ENCODE results near the gene C1R.
"Not testable (repeated sequence)": the region's sequence is repeated elsewhere in the genome, so short reads cannot be mapped to it uniquely, and the experiment has no call there.

C1R gene

GRCh38 chr12:7122811-7123769, 30.8 kb upstream of the C1R start:
- H3K4me3 ChIP-seq (ENCODE audit: low read length), result no peak overlapping the region
- no peak for DNase-seq (ENCODE audit: low read depth, low spot score)

DNA sequence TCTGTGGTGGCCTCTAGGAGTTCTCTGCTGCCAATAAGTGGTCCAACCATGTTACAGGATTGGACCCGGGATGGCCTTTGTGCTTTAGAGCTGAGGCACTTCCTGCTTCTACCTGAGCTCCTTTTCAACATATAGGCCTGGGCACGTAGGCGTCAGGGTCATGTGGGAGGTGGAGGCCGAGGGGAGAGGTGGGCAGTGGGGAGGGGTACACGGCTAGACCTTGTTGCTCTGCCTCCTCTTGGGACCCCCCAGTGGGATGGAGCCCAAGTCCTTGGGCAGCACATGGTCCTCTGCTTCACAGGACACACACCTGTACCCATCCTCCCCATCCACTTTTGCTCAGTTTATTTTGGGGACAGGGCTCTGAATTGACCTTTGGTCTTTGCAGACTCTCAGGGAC, 29.1 kb upstream of the C1R start:
- no peak overlapping the region for H3K4me3 ChIP-seq (ENCODE audit: low read length)
- DNase-seq (ENCODE audit: low read depth, low spot score), result no peak

DNA sequence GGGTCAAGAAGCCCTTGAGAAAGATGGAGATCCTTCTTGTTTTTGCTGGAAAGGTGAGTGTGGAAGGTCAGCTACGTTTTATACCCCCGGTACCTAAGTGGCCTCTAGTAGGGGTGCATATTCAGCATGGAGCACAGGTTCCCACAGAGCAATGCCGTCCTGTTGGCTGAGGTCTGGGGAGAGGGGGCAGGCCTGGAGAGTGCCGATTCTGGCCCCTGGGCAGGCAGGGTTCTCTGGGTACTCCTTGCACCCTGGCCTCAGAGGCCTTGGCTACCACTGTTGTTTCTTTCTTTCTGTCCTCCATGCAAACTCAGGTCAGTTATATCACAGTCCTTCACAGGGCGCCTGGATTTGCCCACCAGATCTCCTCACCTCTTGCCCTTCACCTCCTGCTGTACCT, 27.9 kb upstream of the C1R start:
- no peak for DNase-seq (ENCODE audit: low read depth, low spot score)
- no peak overlapping the region for H3K4me3 ChIP-seq (ENCODE audit: low read length)

- no peak for DNase-seq (ENCODE audit: low read depth, low spot score)
- H3K4me3 ChIP-seq (ENCODE audit: low read length), result no peak overlapping the region
Measured at GRCh38 chr12:7118881-7119280, 26.6 kb upstream of the C1R start.

DNA sequence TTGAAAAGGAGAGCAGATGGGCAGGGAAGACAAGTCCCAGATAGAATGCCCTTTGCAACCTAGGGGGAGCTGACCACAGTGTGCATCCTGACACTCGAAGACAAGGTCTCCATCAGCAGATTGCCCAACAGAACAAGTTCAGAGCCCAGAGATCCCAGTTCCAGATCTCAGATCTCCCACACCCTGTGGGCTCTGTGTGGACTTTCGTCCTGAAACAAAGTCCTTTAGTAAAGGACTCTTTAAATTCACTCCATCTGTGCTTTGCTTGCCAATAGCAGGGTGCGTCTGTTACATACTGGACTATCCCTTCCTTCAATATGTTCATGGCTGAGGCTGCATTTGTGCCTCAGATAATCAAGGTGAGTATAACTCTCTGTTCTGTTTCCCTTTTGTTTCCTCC, 25.4 kb upstream of the C1R start:
- DNase-seq (ENCODE audit: low read depth, low spot score), result no peak
- H3K4me3 ChIP-seq (ENCODE audit: low read length), result no peak overlapping the region

- H3K4me3 ChIP-seq (ENCODE audit: low read length), result no peak overlapping the region
- no peak for DNase-seq (ENCODE audit: low read depth, low spot score)
Measured at GRCh38 chr12:7116916-7117315, 24.7 kb upstream of the C1R start.

- no peak for DNase-seq (ENCODE audit: low read depth, low spot score)
- H3K4me3 ChIP-seq (ENCODE audit: low read length), result no peak overlapping the region
Measured at GRCh38 chr12:7116196-7116595, 24.0 kb upstream of the C1R start.

GRCh38 chr12:7114851-7115250, 22.6 kb upstream of the C1R start:
- no peak for DNase-seq (ENCODE audit: low read depth, low spot score)

GRCh38 chr12:7114008-7114407, 21.8 kb upstream of the C1R start:
- H3K4me3 ChIP-seq (ENCODE audit: low read length), result no peak overlapping the region
- DNase-seq (ENCODE audit: low read depth, low spot score), result no peak

More at GRCh38 chr12:7114851-7115250, 22.6 kb upstream of the C1R start:
- no peak overlapping the region for H3K4me3 ChIP-seq (ENCODE audit: low read length)

GRCh38 chr12:7113389-7113871, 21.2 kb upstream of the C1R start:
- H3K4me3 ChIP-seq (ENCODE audit: low read length), result no peak overlapping the region
- peak; percentile 42 for DNase-seq (ENCODE audit: low read depth, low spot score)

DNA sequence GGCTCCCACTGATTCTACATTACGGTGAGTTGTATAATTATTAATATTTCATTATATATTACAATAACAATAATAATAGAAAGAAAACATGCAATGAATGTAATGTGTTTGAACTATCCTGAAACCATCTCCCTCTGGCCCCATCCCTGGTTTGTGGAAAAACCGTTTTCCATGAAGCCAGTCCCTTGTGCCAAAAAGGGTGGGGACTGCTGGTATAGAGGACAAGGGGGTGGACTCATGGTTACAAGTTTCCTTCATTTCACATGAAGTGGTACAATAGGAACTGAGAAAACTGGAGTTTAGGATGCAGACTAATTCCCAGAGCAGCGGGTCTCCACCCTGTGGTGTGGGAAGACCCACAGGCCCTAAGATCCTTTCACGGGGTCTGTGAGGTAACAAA, 19.8 kb upstream of the C1R start:
- no peak for DNase-seq (ENCODE audit: low read depth, low spot score)
- no peak overlapping the region for H3K4me3 ChIP-seq (ENCODE audit: low read length)

- H3K4me3 ChIP-seq (ENCODE audit: low read length), result no peak overlapping the region
- no peak for DNase-seq (ENCODE audit: low read depth, low spot score)
Measured at GRCh38 chr12:7110661-7111060, 18.4 kb upstream of the C1R start.

DNA sequence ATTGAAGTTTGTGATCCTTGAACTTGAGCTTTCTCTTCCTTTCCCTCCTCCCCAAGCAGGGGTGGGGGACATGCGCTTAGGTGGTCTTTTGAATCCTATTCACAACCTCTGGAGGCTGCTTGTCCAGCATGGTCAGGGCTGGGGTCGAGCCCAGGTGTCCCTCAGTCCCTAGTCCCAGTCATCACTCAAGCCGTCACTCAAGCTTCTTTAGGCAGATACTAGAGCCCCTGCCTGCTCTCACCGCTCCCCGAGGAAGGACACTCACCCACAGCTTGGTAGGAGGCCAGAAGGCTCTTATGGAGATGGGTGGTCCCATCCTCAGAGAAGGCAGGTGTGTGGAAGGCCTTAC, 17.3 kb upstream of the C1R start:
- H3K4me3 ChIP-seq (ENCODE audit: low read length), result peak overlapping the region; percentile 52; the same call in 1 of the 2 replicates

DNA sequence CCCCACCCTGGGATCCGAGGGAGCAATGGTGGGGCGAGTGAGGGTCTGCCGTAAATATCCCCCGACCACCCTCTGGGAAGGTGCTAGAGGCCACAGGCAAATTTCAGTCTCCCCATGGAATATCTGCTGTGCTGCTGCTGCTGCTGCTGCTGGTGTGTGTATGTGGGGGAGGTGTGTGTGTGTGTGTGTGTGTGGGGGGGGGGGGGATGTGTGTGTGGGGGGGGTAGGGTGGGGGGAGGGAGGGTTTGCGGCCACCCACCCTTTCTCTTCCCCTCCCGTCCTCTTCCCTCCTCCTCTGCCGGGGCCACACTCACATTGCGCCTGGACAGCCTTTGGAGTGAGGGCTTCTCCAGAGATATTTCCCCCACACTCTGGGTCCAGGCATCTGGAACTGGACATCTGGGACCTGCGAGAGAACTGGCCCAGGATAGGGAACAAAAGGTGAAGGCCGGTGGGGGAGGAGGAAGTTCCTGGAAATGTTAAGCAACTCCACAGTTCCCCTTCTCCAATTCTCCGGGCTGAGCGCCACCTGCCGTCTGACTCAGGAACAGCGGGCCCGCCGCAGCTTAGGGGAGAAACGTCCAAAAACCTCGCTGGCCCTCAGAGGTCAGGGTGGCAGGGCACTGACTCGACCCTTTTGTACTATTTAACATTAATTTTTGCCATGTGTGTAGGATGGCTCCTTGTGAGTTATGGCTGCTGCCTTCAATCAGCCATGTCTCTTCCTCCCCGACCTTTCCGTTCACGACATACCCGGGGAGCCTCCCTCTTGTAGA, 16.7 kb upstream of the C1R start, which contains the start of gene C1RL:
TSS of gene C1RL (minus strand) at position 419 of the 776 bp plus-strand sequence. CDS start at position 385, 34 bp downstream.
- no peak for DNase-seq (ENCODE audit: low read depth, low spot score)
- H3K4me3 ChIP-seq (ENCODE audit: low read length), result peak within 1 kb of the TSS; percentile 52

More for the DNA sequence above, 17.3 kb upstream of the C1R start:
- DNase-seq (ENCODE audit: low read depth, low spot score), result no peak

DNA sequence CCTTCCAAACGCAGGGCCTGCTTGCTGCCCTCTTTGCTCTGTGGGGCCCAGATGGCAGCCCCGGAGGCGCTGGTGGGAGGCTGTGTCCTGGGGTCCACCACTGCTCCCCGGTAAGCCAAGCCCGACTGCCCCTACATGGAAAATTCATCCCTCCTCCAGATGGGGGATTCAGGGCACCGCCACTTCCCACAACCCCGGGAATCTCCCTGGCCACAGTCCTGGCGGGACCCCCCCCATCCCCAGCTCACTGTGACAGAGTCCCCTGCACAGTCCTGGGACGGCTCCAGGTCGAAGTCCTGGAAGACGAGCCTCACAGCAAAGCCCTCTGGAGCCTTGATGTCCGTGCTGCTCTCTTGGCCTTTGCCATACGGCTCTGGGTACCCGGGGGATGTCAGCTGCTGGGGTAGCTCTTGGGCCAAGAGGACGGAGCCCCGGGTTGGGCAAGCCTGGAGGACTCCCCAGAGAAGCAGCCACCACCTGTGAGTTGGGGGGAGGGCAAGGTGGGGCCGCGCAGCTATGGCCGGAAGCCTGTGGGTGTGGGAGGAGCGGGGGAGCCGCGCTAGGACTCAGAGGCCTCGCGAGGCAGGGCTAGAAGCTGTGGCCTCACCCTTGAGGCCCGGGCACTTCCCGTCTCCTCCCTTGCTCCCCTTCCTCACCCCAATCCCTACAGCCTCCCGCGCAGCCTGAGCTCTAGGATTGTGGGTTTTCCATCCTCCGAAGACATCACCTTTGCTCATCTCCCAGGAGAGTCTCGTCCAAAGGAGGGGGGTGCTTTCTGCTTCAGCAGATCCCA, 16.0 kb upstream of the C1R start:
- DNase-seq (ENCODE audit: low read depth, low spot score), result peak; percentile 40

DNA sequence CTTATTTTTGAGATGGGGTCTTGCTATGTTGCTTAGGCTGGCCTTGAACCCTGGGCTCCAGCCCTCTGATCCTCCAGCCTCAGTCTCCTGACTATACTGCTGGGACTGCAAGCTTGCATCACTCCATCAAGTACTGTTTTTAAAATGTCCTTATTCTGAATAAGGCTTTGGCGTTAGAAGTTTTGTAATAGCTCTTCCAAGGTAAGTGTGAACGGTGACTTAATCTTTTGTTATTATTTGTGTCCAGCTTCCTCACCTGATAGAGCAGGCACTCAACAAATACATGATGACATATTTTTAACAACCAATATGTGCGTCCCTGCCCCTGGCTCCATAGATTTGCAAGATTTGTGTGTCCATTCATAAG, 15.4 kb upstream of the C1R start:
- no peak overlapping the region for H3K4me3 ChIP-seq (ENCODE audit: low read length)
- DNase-seq (ENCODE audit: low read depth, low spot score), result no peak

More for the DNA sequence above, 16.0 kb upstream of the C1R start:
- peak overlapping the region; percentile 52 for H3K4me3 ChIP-seq (ENCODE audit: low read length)

- H3K4me3 ChIP-seq (ENCODE audit: low read length); DNase-seq (ENCODE audit: low read depth, low spot score): not testable (repeated sequence)
Measured at GRCh38 chr12:7107181-7107580, 14.9 kb upstream of the C1R start.

DNA sequence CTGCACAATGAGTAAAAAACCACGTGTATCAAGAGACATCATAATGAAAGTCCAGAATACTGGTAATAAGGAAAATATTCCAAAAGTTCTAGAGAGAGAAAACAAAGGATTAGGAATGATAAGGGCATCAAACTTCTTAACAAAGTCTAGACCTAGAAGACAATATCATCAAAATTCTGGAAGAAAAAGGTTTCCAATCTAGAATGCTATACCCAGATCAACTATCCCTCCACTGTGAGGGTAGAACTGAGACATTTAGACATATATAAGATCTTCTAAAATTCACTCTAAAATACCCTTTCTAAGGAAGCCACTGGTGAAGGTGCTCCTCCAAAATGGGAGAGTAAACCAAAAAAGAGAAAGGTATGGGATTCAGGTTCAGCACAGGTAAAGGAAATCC, 13.8 kb upstream of the C1R start:
- no peak for DNase-seq (ENCODE audit: low read depth, low spot score)
- H3K4me3 ChIP-seq (ENCODE audit: low read length), result no peak overlapping the region

DNA sequence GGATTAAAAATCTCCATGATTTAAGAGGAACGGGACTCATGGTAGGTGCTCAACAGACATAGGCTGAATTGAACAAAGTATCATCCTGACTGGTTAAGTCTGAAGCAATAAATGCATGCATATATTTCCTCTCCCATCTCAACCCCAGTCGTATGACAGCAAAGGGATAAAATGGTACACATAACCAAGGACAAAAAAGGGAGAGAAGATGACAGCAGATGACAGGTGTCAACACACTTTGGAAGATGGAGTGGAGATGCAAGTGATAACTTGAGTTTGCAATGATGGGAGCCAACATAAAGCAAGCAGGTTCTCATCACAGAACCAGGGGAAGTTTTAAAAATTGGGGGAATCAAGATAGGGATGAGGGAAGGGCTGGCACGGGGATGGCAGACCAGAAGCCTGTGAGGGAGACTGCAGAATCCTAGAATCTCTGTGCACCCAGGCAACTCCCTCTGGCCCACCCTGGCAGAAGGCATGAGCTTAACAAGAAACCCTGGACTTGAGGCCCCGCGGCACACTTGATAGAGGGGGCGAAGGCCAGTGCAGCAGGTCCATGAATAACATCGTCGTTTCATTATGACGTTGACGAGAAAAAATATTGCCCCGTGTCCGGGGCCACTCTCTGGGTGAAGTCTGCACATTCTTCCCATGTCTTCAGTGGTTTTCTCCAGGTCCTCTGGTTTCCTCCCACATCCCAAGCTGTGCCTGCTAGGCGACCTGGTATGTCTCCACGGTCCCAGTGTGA, 11.8 kb upstream of the C1R start:
- H3K4me3 ChIP-seq (ENCODE audit: low read length), result no peak overlapping the region
- DNase-seq (ENCODE audit: low read depth, low spot score), result no peak

All from Jurkat, Clone E6-1 (cell line).